Activated CD8-positive, alpha-beta memory T cell treated with anti-CD3 and anti-CD28 coated beads for 36 hours (primary cell): ENCODE data around the gene GXYLT1. TPM values are rescaled to one million over a fixed set of nuclear protein-coding genes. Genes with fewer than 3 reads are reported as not detected.
"Not testable (repeated sequence)": the region's sequence is repeated elsewhere in the genome, so short reads cannot be mapped to it uniquely, and the experiment has no call there.

Experiments
- CTCF ChIA-PET: fragments of 350-600 bp; sonication (Branson Sonifier 250); formaldehyde crosslinking; loops from one replicate; lab custom pipeline; 2021; ENCODE audit warnings: antibody characterized with exemption; lab: Charles Lee
- POLR2A ChIA-PET: fragments of 350-600 bp; sonication (Branson Sonifier 250); formaldehyde crosslinking; loops from one replicate; lab custom pipeline; 2021; ENCODE audit warnings: antibody characterized with exemption; lab: Charles Lee
- total RNA-seq, 2 experiments: library from RNA; stranded (reverse); gene quantifications; one replicate each; pipeline ENCODE4 v1.2.3, GENCODE V29; 2021

The GXYLT1 gene
- total RNA-seq, 2 experiments from 2014 or later: 11.0 to 11.7 TPM

GRCh38 chr12:42104784-42105183 lies 39.9 kb downstream of the GXYLT1 start:
- CTCF ChIA-PET: no interaction called here
- POLR2A ChIA-PET: no interaction called here

GRCh38 chr12:42104087-42104486 lies 40.6 kb downstream of the GXYLT1 start:
- POLR2A ChIA-PET: interaction anchor here (0.6 kb wide), 1 partner anchor 1729 kb away, joined by 3 read pairs; no protein-coding TSS in a partner anchor
- CTCF ChIA-PET: no interaction called here

- CTCF ChIA-PET: no interaction called here
- POLR2A ChIA-PET: no interaction called here
Observed at GRCh38 chr12:42103155-42103554, 41.5 kb downstream of the GXYLT1 start.

- CTCF ChIA-PET: no interaction called here
- POLR2A ChIA-PET: no interaction called here
Observed at GRCh38 chr12:42102720-42103119, 42.0 kb downstream of the GXYLT1 start.

GRCh38 chr12:42099433-42099832 lies 45.2 kb downstream of the GXYLT1 start:
- CTCF ChIA-PET: no interaction called here
- POLR2A ChIA-PET: no interaction called here

- ChIA-PET POLR2A (no interaction called here), CTCF (no interaction called here)
Observed at GRCh38 chr12:42097971-42098370, 46.7 kb downstream of the GXYLT1 start.

- ChIA-PET POLR2A (no interaction called here), CTCF (no interaction called here)
Observed at GRCh38 chr12:42094277-42094676, 50.4 kb downstream of the GXYLT1 start.

- CTCF ChIA-PET: no interaction called here
- POLR2A ChIA-PET: no interaction called here
Observed at GRCh38 chr12:42091769-42092168, 52.9 kb downstream of the GXYLT1 start.

GRCh38 chr12:42090899-42091298 lies 53.8 kb downstream of the GXYLT1 start:
- ChIA-PET CTCF (no interaction called here), POLR2A (no interaction called here)

GRCh38 chr12:42086031-42086430 lies 58.6 kb downstream of the GXYLT1 start:
- ChIA-PET POLR2A (no interaction called here), CTCF (no interaction called here)

- ChIA-PET POLR2A (no interaction called here), CTCF (no interaction called here)
Observed at GRCh38 chr12:42085594-42085993, 59.1 kb downstream of the GXYLT1 start.

GRCh38 chr12:42084522-42084921 lies 60.2 kb downstream of the GXYLT1 start:
- POLR2A ChIA-PET: no interaction called here
- CTCF ChIA-PET: no interaction called here

- ChIA-PET CTCF (no interaction called here), POLR2A (no interaction called here)
Observed at GRCh38 chr12:42076976-42077375, 67.7 kb downstream of the GXYLT1 start.

GRCh38 chr12:42070036-42070435 lies 74.6 kb downstream of the GXYLT1 start:
- CTCF ChIA-PET: no interaction called here
- POLR2A ChIA-PET: no interaction called here

- ChIA-PET CTCF (no interaction called here), POLR2A (no interaction called here)
Observed at GRCh38 chr12:42059127-42059526, 85.5 kb downstream of the GXYLT1 start.

GRCh38 chr12:42056130-42056529 lies 88.5 kb downstream of the GXYLT1 start:
- ChIA-PET CTCF (no interaction called here), POLR2A (interaction anchor here (0.6 kb wide), 1 partner anchor 87 kb away, joined by 3 read pairs; no protein-coding TSS in a partner anchor)

GRCh38 chr12:42053456-42053855 lies 91.2 kb downstream of the GXYLT1 start:
- POLR2A ChIA-PET: no interaction called here
- CTCF ChIA-PET: no interaction called here

- CTCF ChIA-PET: interaction anchor here (1.1 kb wide), 1 partner anchor 25 kb away, joined by 3 read pairs; no protein-coding TSS in a partner anchor
- POLR2A ChIA-PET: not testable (repeated sequence)
Observed at GRCh38 chr12:42048980-42049379, 95.7 kb downstream of the GXYLT1 start.

GRCh38 chr12:42039577-42039976 lies 105.1 kb downstream of the GXYLT1 start:
- ChIA-PET CTCF (no interaction called here), POLR2A (no interaction called here)

- ChIA-PET CTCF (no interaction called here), POLR2A (no interaction called here)
Observed at GRCh38 chr12:42039176-42039575, 105.5 kb downstream of the GXYLT1 start.

- POLR2A ChIA-PET: no interaction called here
- CTCF ChIA-PET: no interaction called here
Observed at GRCh38 chr12:42031847-42032564, 112.7 kb downstream of the GXYLT1 start.
